GM21786 (cell line): ENCODE data around the gene GAS2L2.

Experiments
- ATAC-seq: cut with Tn5 transposase; IDR thresholded peaks from one replicate; pipeline ENCODE4 v1.9.1; 2021; ENCODE audit not compliant: unreplicated experiment

Gene GAS2L2

DNA sequence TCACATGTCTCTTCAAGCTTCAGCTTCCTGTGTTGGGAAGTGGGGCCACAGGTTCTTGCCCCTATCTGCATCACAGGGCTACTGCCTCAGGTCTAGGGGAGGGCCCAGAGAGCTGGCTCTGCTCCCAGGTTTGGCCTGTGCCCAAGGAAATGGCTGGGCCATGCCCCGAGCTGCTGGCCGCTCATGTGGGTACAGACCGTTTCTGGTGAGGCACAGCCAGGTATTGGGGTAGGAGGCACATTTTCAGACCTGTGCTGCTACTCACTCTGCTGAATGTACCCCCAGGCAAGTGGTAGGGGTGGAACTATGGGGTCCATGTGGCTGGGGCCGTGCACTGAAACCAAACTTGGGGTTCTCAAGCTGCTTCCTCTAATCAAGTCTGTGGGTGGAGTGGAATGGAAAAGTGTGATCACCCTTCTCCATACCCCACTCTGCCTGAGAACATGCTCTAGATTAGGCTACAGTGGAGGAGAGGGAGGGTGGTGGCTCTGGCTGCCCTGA is 4.6 kb downstream of the GAS2L2 start:
- ATAC-seq = no peak

DNA sequence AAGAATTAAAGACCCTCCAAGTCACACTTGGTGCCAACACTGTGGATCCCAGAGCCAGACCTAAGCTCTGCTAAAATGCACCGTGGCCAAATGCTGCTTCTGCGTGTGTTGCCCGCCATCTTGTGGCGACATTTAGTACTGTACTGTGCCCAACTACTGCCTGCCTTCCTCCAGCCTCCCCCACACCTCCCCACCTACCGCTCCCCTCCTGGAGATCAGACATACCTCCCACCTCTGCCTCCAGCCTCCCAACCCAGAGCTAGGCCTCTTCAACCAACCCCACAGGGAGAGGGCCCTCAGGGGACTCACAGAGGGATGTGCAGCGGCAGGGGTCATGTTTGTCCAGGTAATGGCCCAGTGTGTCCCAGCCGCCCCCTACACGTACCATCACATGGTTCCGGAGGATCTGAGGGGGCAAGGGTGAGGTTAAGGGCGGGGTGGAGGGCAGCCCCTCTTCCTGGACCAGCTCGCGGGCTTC is 5.5 kb downstream of the GAS2L2 start:
- no peak for ATAC-seq

DNA sequence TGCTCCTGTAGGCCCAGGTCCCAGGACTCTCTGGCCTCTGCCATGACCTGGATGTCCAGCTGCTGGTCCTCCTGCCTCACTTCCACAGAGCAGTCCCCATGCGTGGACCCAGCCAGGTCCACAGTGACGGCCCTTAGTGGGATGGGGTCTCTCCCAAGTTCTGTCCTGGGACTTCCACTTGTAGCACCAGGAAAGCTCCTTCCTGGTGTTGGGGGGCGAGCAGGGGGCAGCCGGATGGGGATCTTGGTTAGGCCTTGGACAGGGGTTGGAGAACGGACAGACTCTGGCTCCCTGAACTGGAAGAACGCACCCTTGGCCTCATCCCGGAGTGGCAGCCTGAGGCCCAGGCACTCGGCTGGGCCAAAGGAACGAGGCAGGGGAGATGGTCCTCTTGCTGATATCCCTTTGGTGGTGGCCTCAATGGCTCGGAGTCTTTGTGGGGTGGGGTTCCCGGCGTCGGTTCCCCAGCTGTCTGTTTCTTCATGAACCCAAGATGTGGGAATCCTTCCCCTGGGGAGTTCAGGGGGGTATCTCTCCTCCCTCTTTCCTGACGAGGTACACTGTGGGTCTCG is 7.2 kb downstream of the GAS2L2 start:
- ATAC-seq = no peak

DNA sequence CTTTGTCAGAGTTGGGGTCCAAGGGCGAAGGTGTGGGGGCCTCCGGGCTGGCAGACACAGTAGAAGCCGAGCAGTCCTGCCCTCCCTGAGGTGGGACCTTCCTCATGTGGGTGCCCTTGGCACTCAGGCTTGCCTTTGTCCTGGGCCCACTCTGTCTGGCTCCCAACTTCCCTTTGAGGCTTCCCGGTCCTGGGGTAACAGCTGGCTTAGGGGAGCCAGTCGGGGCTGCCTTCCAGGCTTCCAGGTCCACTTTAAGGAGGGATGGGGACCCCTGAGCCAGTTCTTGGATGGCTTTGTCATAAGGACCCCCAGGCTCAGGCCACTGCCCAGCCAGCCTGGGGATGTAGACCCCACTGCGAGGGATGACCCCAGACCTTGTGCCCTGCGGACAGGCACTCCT is 7.8 kb downstream of the GAS2L2 start:
- ATAC-seq = no peak

DNA sequence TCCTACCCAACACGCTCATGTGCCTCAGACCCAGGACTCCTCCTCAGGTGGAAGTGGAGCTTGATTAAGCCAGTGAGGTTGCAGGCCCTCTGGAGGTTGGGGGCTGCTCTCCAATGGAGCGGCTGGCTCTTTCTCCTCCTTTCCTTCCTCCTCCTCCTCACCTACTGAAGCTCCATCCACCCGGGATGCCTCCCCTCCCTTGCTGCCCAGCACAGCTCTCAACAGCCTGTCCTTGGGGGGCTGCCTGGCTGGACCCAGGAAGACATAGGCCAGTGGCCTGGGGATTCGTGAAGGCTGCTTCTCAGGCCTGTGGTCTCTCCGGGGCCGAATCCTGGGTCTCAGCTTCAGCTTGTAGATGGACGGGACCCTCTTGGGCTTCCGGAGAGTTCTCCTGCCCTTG is 8.2 kb downstream of the GAS2L2 start:
- ATAC-seq = no peak

DNA sequence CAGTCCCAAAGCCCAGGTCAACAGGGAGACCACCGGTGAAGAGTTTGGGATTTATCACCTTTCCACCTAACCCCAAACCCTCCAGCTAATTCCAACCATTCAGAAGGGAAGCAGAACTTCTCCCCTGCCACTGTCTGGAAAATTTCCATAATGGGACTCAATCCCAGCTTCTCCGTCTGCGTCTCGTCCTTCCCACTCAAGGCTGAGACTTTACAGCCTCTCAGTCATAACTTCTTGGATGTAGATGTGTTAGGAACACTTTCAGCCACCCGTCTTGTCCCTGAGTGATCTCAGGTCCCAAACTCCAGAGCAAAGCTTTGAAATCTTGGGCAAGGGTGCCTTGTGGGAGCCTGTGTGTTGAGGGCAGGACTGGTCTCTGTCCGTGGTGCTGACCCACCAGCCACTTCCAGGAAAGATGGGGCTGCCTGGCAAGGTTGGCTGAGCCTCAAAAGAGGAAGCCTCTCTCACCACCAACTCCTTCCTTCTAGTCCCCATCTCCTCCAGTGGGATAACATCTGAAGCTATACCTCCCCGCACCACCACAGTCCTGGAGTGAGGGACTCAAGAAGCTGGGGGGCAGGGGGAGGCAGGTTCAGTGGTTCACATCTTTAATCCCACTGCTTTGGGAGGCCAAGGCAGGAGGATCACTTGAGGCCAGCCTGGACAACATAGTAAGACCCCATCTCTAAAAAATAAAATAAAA is 9.3 kb downstream of the GAS2L2 start:
- no peak for ATAC-seq

DNA sequence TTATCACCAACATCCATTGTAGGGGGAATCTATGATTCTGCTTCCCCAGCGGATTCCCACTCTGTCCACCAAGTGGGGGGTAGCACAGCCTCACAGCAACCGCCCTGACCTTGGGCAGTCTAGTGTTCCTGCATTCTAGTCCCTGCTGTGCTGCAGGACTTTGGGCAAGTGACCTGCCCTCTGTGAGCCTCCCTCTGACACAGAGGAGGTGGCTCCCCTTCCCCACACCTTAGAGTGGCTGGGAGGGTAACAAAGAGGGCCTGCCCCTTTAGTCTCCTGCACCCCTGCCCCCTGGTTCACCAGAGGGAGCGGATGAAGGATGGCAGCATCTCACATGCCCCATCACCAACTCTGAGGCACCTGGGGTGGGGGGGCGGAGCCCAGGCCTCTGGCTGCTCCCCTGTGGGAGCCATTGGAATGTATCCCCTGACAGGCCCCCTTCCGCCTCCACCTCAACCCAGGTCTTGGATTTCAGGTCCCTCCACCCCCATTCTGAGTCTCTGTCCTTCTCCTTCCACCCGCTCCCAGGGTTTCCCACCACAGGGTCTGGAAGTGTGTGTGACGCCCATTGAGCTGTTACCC is 10.1 kb downstream of the GAS2L2 start:
- ATAC-seq = no peak

DNA sequence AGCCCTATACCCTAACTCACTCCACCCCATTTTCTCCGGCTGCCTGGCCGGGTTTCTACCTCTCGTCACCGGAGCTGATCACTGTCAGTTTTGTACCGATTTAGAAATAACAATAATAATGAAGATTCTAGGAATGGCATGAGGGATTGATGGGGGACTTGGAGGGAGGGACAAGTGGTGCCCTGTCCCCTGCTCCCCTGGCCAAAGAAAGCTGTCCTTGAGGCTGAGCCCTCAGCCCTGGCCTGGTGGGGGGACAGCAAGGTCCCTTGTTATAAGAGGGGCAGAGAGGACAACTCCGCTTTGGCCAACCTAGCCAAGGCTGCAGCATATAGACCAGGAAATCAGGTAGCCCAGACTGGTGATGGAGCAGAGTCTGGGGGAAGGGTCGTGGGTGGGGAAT is 10.5 kb downstream of the GAS2L2 start:
- no peak for ATAC-seq

DNA sequence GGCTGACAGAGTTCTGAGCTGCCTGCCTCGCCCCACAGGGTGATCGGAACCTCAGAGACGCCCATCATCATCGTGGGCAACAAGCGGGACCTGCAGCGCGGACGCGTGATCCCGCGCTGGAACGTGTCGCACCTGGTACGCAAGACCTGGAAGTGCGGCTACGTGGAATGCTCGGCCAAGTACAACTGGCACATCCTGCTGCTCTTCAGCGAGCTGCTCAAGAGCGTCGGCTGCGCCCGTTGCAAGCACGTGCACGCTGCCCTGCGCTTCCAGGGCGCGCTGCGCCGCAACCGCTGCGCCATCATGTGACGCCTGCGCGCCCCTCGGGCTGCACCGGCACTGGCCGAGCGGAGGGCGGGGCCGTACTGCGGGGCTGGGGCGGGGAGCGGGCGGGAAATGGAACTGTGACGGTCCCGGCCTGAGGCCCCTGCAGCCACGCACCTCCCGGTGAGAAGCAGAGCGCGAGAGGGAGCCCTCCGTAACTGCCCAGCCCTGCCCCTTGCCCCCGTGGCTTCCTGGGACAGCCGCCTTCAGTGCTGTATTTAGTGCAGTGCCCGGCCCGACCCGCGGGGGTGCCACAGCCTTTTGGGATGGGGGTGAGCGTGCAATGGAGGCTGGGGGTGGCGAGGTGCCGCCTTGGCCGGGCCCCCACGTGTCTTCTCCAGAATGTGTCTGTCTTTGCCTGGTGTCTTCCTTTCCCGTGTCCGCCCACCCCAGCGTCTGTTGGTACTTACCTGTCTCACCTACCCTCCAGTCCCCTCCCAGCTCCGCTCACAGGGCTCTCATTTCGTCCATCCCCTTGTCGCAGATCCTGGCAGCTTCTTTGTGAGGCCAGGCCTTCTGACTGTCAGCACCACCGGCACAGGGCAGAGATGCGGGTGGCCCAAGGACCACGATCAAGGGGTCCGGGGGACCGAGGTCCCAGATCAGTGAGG is 11.8 kb downstream of the GAS2L2 start:
- no peak for ATAC-seq

DNA sequence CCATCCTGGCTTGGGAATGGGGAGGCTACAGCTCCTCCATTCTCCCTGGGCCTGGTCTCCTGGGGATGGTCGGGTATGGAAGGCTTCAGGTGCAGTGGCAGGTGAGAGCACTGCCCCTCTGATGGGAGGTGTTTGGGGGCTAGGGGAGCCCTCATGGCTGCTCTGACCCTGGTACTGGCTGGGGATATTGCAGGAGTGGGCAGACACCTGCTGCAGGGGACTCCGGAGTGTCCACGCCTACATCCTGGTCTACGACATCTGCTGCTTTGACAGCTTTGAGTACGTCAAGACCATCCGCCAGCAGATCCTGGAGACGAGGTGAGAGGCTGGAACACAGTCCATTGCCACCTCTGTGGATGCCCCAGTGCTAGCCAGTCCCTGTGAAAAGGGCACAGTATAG is 12.8 kb downstream of the GAS2L2 start:
- no peak for ATAC-seq

DNA sequence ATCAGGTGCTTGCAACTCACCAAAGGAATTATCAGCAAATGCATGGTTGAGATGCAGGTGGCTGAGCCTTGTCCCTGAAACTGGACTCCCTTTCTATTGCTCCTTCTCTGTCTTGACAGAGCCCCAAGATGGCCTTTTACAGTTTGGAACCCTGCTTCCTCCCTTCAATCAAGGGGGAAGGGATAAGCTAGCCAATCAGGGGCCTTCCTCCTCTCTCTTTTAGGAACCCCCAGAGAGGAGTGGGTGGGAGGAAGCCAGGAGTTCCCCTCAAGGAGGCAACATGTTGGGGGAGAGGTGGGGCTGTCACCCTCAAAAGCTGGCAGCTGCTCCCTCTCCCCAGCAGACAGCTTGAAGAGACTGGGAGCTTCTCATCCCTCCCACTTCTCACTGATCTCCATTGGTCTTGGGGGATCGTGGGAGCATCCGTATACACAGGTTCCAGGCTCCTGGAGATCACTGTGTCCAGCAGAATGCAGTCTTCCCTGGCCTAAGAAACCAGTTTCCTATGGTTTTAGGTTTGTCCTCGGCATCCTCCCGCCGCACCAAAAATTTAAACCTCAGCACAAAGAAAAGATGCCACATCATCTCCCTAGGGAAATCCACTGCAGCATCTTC is 14.4 kb downstream of the GAS2L2 start:
- no peak for ATAC-seq

DNA sequence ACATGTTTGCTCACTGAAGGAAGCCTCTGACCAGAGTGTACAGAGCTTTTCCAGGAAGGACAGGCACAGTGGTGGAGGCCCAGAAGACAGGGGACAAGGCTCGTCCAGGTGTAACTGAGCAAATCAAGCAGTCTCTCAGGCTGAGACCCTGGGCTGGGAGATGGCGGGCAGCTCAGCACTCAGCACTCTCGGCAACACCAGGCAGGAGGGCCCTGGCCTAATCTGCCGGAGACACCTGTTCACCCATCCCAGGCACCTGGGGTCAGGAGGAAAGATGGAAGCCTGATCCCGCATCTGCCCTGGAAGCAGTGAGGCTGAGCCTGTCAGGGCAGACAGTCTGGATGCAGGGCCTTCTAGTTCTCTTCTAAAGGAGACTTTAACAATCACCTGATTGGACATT is 16.8 kb downstream of the GAS2L2 start:
- ATAC-seq = no peak

DNA sequence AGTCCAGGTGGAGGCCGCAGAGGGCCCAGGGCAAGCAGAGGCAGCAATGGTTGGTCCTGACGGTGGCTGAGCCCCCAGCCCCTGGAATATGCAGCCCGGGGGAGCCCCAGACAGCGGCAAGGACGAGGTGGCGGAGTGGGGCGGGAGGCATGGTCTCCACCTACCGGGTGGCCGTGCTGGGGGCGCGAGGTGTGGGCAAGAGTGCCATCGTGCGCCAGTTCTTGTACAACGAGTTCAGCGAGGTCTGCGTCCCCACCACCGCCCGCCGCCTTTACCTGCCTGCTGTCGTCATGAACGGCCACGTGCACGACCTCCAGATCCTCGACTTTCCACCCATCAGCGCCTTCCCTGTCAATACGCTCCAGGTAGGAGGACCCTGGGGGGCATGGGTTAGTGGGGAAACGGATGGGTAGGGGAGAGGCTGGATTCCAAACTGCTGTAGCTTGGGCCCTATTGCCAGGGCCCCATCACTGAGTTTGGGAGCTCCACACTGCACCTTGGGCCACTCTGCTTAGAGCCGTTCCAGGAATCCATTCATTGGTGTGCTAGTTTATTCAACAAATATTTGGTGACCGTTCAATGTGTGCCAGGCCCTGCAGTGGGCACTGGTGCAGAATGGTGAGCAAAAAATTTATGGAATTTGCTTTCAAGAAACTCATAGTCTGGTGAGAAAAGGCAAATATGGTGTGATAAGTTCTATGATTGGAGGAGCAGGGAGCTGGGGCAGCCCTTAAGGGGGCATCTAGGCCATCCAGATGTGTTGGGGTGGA is 17.8 kb downstream of the GAS2L2 start:
- no peak for ATAC-seq

DNA sequence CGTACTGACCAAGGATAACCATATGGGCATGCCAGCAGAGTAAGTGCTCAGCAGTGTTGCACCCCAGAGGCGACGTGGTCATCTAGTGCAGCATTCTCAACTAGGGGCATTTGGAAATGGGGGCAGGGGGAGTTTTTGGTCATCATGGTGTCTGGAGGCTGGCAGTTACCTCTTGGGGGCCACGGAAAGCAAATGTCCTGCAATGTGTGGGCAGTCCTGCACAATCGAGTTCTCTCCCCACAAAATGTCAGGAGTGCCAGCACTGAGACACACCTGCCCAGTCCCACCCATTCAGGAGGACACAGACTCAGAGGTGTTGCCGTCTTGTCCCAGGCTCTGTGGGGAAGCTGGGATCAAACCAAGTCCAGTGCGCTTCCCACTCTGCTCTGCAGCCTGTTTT is 18.6 kb downstream of the GAS2L2 start:
- ATAC-seq = no peak

DNA sequence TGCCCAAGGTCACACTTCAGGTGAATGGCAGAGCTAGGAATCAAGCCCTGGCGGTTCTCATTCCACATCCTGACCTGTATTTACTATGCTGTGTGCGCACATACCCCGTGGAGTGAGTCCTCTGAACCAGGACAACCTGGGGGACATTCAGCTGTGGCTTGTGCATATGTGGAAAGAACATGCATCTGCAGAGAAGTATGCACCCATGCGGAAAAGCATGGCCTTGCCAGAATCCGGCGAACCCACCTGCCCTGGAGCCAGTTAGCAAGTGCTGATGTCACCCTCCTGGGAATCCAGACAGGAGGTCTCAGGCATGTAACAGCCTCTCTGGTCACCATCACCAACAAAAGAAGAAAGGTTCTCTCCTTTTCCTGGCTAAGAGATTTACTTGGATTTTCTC is 19.7 kb downstream of the GAS2L2 start:
- no peak for ATAC-seq

DNA sequence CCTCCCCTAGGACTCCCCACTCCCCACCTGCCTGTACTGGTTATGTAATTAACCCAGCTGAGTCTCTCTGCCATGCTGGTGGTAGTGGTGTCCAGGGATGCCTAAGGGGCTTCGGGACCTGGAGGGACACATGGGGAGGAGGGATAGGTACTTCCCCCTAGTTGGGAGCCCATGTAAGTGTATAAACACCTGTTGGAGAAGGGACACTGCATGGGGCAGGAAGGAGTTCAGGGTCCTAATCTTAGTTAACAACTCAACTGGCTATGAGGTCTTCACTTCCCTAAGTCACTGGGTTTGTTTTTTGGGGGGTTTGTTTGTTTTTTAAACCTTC is 20.3 kb downstream of the GAS2L2 start:
- ATAC-seq = no peak

DNA sequence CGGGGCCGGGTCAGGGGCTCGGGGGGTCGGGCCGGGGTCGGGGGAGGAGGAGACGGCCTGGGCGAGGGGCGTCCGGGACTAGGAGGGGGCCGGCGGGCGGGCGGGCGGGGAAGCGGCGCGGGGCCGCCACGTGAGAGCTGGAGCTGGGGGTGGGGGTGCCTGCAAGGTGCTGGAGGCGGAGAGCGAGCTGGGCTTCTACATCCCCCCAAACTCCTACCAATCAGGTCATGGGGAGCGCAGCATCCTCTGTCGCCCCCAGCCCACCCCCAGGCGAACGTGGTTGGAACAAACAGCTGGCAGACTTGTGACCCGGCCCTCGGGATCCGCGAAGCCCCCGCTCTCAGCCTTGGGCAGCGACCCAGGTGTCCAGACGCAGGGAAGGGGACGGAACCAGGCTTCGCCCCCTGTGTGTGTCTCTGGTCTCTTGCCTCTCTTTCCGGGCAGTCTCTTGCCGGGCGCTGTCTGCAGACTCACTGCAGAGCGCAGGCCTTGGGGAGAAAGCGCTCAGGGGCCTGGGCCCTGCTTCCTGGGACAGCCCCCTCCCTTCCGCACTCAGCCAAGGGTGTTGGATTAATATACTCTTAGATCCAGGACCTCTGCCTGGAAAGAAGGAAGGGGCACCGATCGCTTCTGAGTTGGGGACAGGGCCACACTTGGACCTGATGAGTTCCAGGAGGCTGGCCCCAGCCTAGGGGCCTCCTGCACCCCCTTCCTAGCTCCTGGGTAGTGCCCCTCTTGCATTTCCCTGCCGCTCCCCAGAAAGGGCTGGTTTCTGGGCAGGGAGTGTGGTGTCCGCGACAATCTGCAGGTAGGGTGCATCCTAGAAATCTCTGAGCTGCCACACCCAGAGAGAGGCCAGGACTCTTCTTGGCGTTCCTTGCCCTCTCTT is 20.9 kb downstream of the GAS2L2 start:
- no peak for ATAC-seq

DNA sequence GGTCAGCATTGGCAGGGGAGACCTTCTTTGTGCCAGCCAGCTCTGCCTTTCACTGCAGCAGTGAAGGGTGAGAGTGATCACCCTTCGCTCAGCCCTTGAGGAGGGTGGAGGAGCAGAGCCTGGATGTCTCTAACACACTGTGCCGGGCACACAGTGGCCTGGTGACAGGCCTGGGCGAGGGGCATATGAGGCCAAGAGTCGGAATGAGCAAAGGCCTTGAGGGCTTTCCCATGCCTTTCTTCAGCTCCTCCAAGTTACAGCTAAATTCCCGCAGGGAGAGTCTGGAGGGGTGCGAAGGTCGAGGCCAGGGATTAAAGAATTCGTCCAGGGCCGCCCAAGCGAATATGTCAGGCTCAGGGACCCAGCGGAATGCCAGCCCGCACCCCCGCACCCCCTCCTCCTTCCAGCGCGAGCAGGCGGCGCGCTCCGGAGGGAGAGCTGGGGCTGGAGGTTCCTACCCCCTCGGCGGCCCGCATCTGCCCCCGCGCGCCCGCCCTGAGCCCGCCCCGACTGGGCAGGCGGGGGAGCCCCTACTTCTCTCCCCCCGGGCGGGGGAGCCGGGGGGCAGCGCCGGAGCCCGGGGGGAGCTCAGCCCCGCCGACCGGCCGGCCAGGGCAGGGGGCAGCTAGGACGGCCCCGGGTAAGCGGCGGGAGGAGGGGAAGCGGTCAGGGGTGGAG is 21.7 kb downstream of the GAS2L2 start, which contains the start of gene RASL10B:
TSS of gene RASL10B (plus strand) at position 401 of the 678 bp plus-strand sequence. CDS start 3,546 bp downstream, outside the sequence.
- no peak for ATAC-seq
